Measurements from ENCODE around the gene CSRP3.

- TF ChIP-seq SIN3B (IDR thresholded peaks at IDR 0.05; ENCODE audit: low read depth) = no peak
- TF ChIP-seq POLR2A (conservative IDR thresholded peaks at IDR 0.05) = no peak
- TF ChIP-seq GATAD2A (IDR thresholded peaks at IDR 0.05) = no peak
- no peak for TF ChIP-seq ZNF124 (CRISPR knock-in tag; IDR thresholded peaks at IDR 0.05)
- no peak for TF ChIP-seq DMBX1 (CRISPR knock-in tag; IDR thresholded peaks at IDR 0.05; ENCODE audit: borderline replicate concordance)
- TF ChIP-seq MNT (conservative IDR thresholded peaks at IDR 0.05) = no peak
- no peak for TF ChIP-seq HNRNPUL1 (IDR thresholded peaks at IDR 0.05; ENCODE audit: low read length)
- TF ChIP-seq RB1 (IDR thresholded peaks at IDR 0.05; ENCODE audit: low read depth) = no peak
- no peak for TF ChIP-seq KDM1A (IDR thresholded peaks at IDR 0.05)
- no peak for TF ChIP-seq ZNF431 (CRISPR knock-in tag; IDR thresholded peaks at IDR 0.05)
Observed at GRCh38 chr11:19226378-19227195, 24.8 kb upstream of the CSRP3 start.
